ENCODE data around the gene DISP3. TPM values are rescaled to one million over a fixed set of nuclear protein-coding genes. Genes with fewer than 3 reads are reported as not detected.

Gene DISP3
- total RNA-seq, 2 experiments from 2014 or later = 0.97 to 1.7 TPM

GRCh38 chr1:11461531-11462137, 17.3 kb upstream of the DISP3 start:
- Histone ChIP-seq H3K4me2 (ENCODE audit: low read length) (no peak overlapping the region), H3K9me2 (ENCODE audit: insufficient read depth, low read length) (no peaks in the 10 kb centered on the region), H2AFZ (ENCODE audit: low read length) (no peak overlapping the region), H3K4me1 (ENCODE audit: insufficient read depth, low read length, poor library complexity, severe bottlenecking) (no peaks in the 10 kb centered on the region), H3K27ac (ENCODE audit: low read depth, low read length, poor library complexity, severe bottlenecking) (no peak overlapping the region), H4K20me1 (ENCODE audit: insufficient read depth, low read length) (no peaks in the 10 kb centered on the region), H3K4me3 (ENCODE audit: low read depth, low read length, poor library complexity, severe bottlenecking) (no peak overlapping the region), H3K36me3 (ENCODE audit: insufficient read depth, low read length) (no peaks in the 10 kb centered on the region), H3K79me2 (ENCODE audit: insufficient read depth, low read depth, low read length) (no peaks in the 10 kb centered on the region), H3K9me3 (ENCODE audit: low read length) (no peaks in the 10 kb centered on the region)
- ChIA-PET POLR2A (no interaction called here), CTCF (ENCODE audit: unreplicated experiment) (interaction anchor here (0.5 kb wide), 1 partner anchor 831 kb away, joined by 5 read pairs; no protein-coding TSS in a partner anchor)
- intact Hi-C loops (cut with micrococcal nuclease; ENCODE audit: unreplicated experiment) = no loop called here
- BruUV-seq (replicated peaks) = no TSS peak
- TF ChIP-seq CTCF (conservative IDR thresholded peaks at IDR 0.05; ENCODE audit: low read length) = no peak
- no peak for TF ChIP-seq EZH2phosphoT487 (IDR thresholded peaks at IDR 0.05; ENCODE audit: borderline replicate concordance, low read depth, low read length)
- DNase-seq (ENCODE audit: low spot score) = no peak

- H4K20me1 ChIP-seq (ENCODE audit: insufficient read depth, low read length) = no peaks in the 10 kb centered on the region
- no peak for DNase-seq (ENCODE audit: low spot score)
- H3K4me3 ChIP-seq (ENCODE audit: low read depth, low read length, poor library complexity, severe bottlenecking) = no peak overlapping the region
- POLR2A ChIA-PET = no interaction called here
- no peaks in the 10 kb centered on the region for H3K36me3 ChIP-seq (ENCODE audit: insufficient read depth, low read length)
- H3K9me2 ChIP-seq (ENCODE audit: insufficient read depth, low read length) = no peaks in the 10 kb centered on the region
- TF ChIP-seq CTCF (conservative IDR thresholded peaks at IDR 0.05; ENCODE audit: low read length) (no peak), EZH2phosphoT487 (IDR thresholded peaks at IDR 0.05; ENCODE audit: borderline replicate concordance, low read depth, low read length) (no peak)
- H3K4me2 ChIP-seq (ENCODE audit: low read length) = no peak overlapping the region
- no peak overlapping the region for H2AFZ ChIP-seq (ENCODE audit: low read length)
- no peaks in the 10 kb centered on the region for H3K4me1 ChIP-seq (ENCODE audit: insufficient read depth, low read length, poor library complexity, severe bottlenecking)
- H3K79me2 ChIP-seq (ENCODE audit: insufficient read depth, low read depth, low read length) = no peaks in the 10 kb centered on the region
- CTCF ChIA-PET (ENCODE audit: unreplicated experiment) = interaction anchor here (0.5 kb wide), 1 partner anchor 832 kb away, joined by 5 read pairs; no protein-coding TSS in a partner anchor
- intact Hi-C loops (cut with micrococcal nuclease; ENCODE audit: unreplicated experiment) = no loop called here
- H3K27ac ChIP-seq (ENCODE audit: low read depth, low read length, poor library complexity, severe bottlenecking) = no peak overlapping the region
- H3K9me3 ChIP-seq (ENCODE audit: low read length) = no peaks in the 10 kb centered on the region
- BruUV-seq (replicated peaks) = no TSS peak
Measured at GRCh38 chr1:11462224-11462923, 16.6 kb upstream of the DISP3 start.

DNA sequence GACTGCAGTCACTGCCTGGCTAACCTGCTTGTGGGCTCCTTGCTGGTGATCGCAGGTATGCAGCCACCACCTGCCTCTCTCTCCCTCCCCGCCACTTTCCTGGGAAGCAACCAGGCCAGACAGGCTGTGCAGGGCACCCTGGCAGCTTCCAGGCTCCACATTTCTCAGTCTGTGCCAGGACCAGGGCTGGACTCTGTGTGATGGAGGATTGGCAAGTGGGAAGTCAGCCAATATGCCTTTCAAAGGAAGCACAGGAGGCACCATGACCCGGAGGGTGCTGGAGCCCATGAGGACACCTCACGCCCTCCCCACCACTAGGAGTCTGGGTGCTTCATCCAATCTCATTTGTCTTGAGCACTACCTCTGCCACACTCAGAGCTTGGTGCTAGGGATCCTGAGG, 15.8 kb upstream of the DISP3 start:
- H3K9me3 ChIP-seq (ENCODE audit: low read length) = no peaks in the 10 kb centered on the region
- H3K9me2 ChIP-seq (ENCODE audit: insufficient read depth, low read length) = no peaks in the 10 kb centered on the region
- H3K79me2 ChIP-seq (ENCODE audit: insufficient read depth, low read depth, low read length) = no peaks in the 10 kb centered on the region
- no peak overlapping the region for H3K27ac ChIP-seq (ENCODE audit: low read depth, low read length, poor library complexity, severe bottlenecking)
- no peak overlapping the region for H3K4me3 ChIP-seq (ENCODE audit: low read depth, low read length, poor library complexity, severe bottlenecking)
- no peak for TF ChIP-seq CTCF (conservative IDR thresholded peaks at IDR 0.05; ENCODE audit: low read length)
- TF ChIP-seq EZH2phosphoT487 (IDR thresholded peaks at IDR 0.05; ENCODE audit: borderline replicate concordance, low read depth, low read length) = no peak
- no peak overlapping the region for H3K4me2 ChIP-seq (ENCODE audit: low read length)
- no TSS peak for BruUV-seq (replicated peaks)
- intact Hi-C loops (cut with micrococcal nuclease; ENCODE audit: unreplicated experiment) = no loop called here
- CTCF ChIA-PET (ENCODE audit: unreplicated experiment) = no interaction called here
- no peak for DNase-seq (ENCODE audit: low spot score)
- no peaks in the 10 kb centered on the region for H3K4me1 ChIP-seq (ENCODE audit: insufficient read depth, low read length, poor library complexity, severe bottlenecking)
- no peak overlapping the region for H2AFZ ChIP-seq (ENCODE audit: low read length)
- no peaks in the 10 kb centered on the region for H4K20me1 ChIP-seq (ENCODE audit: insufficient read depth, low read length)
- POLR2A ChIA-PET = no interaction called here
- H3K36me3 ChIP-seq (ENCODE audit: insufficient read depth, low read length) = no peaks in the 10 kb centered on the region
